ENCODE data around the gene SPI1.

The SPI1 gene

DNA sequence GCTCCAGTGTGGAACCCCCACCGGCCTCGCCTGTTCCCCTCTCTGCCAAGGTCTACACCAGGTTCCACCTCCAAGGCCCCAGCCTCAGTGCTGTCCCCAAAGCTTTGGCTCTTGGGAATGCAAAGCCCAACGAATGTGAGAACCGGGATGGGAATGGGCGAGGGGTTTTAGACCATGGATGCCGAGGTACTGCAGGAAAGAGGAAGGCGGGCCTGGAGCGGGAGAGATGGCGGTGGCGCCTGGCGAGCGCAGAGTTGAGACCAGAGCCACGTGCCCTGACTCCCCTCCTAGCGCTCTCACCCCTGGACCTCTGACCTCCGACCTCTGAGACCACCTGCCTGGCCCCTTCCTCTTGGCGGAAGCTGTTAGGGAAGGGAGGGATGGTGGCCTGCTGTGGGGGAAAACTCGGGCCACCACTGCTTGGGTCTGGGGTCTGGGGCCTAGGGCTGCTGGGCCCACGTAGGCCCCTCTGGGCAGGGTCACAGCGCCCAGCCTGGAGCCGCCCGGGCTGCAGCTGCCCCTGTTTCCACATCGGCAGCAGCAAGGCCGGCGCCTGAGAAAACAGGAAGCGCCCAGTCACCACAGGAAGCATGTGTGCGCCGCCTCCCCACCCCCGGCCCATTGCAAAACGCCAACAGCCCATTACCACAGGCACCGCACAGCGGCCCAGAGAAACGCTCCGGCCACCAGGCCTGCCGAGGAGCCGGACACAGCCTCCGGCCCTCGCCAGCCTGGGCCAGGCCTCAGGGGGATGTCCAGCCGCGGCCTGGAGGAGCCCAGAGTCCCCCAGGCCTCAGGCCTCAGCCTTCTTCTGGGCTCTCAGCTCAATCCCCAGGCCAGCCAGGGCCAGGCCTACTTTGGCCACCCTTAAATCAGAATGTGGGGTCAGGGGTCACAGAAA is 16.2 kb upstream of the SPI1 start:
- H3K27ac ChIP-seq = no peak overlapping the region
- TF ChIP-seq, protein P1, sequence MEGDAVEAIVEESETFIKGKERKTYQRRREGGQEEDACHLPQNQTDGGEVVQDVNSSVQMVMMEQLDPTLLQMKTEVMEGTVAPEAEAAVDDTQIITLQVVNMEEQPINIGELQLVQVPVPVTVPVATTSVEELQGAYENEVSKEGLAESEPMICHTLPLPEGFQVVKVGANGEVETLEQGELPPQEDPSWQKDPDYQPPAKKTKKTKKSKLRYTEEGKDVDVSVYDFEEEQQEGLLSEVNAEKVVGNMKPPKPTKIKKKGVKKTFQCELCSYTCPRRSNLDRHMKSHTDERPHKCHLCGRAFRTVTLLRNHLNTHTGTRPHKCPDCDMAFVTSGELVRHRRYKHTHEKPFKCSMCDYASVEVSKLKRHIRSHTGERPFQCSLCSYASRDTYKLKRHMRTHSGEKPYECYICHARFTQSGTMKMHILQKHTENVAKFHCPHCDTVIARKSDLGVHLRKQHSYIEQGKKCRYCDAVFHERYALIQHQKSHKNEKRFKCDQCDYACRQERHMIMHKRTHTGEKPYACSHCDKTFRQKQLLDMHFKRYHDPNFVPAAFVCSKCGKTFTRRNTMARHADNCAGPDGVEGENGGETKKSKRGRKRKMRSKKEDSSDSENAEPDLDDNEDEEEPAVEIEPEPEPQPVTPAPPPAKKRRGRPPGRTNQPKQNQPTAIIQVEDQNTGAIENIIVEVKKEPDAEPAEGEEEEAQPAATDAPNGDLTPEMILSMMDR (conservative IDR thresholded peaks at IDR 0.05) = no peak
- no peak for TF ChIP-seq ZFX (IDR thresholded peaks at IDR 0.05)

DNA sequence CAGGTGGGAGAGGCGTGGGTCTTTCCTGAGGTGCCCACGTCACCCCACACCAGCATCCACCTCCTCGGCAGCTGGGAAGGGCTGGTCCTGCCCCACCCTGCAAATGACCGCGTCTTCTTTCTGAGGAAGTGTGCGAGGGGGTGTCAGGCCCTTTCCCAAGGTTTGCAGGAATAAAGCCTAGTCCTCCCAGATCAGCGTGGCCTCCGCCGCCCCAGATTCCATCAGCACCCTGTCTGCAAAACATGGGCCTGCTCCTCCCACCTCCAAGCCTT is 15.6 kb upstream of the SPI1 start:
- H3K27ac ChIP-seq = no peak overlapping the region
- TF ChIP-seq ZFX (IDR thresholded peaks at IDR 0.05) = no peak

DNA sequence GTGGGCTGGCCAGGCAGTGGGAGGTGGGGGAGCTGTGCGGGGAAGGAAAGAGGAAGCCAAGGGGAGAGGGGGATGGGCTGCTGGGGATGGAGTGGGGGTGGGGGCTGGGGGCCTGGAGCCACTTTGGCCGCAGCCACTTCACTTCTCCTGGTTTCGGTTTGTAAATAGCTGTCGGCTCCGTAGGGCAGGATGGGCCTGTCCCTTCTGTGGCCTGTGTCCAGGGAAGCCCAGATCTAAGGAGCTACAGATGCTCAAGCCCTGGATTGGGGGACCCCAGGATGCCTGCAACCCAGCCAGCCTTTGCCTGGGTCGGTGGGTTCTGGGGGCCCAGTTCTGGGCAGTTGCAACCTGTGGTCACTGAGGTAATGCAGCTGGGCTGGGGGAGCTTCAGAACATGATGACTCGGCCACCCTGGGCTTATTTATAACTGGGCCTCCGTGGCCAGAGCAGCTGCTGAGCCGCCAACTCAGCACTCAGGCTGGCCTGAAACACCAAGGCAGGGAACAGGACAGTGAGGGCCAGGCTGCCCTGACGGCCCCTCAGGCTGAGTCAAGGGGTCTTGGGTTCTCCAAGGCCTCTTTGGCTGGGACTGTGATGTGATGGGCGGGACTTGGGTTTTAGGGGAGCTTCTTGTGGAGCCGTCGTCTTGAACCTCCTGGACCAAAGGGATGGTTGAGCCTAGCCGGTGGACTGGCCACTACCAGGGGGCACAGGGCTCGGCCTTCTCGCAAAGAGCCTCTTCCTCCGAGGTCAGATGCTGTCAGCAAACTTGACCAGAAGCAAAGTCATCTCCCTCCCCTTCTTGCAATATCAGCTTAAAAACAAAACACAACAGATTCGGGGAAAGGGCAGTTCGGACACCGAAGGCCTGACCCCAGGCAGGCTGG is 15.1 kb upstream of the SPI1 start:
- H3K27ac ChIP-seq = no peak overlapping the region
- TF ChIP-seq ZFX (IDR thresholded peaks at IDR 0.05) = no peak
- TF ChIP-seq, protein P1 (conservative IDR thresholded peaks at IDR 0.05) = no peak

DNA sequence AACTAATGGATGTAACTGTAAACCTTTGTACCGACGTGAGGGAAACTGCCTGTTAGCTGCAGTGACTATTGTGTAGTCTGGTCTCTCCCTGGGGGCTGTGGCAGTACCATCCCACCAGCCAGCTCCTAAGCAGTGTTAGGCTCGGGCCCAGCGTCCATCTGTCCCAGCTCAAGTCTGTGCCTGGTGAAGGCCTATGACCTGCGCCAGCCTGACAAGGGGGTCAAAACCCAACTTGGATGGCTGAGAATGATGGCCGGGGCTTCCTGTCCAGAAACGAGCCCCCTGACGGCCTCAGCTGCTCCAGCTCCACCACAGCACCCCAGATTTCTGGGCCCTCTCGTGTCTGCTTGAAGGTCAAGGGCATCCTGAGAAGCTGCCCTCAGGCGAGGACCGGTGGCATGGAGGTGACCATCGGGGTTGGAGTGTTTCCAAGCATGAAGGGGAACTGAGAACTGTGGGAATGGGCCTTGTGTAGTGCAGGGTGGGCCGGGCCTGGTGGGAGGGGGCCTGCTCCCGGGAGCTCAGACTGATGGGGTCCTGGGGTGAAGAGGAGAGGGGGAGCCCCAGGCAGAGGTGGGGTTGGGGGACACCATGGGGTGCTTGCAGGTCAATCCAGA is 14.3 kb upstream of the SPI1 start:
- no peak for TF ChIP-seq ZFX (IDR thresholded peaks at IDR 0.05)
- TF ChIP-seq, protein P1 (conservative IDR thresholded peaks at IDR 0.05) = no peak
- H3K27ac ChIP-seq = no peak overlapping the region

DNA sequence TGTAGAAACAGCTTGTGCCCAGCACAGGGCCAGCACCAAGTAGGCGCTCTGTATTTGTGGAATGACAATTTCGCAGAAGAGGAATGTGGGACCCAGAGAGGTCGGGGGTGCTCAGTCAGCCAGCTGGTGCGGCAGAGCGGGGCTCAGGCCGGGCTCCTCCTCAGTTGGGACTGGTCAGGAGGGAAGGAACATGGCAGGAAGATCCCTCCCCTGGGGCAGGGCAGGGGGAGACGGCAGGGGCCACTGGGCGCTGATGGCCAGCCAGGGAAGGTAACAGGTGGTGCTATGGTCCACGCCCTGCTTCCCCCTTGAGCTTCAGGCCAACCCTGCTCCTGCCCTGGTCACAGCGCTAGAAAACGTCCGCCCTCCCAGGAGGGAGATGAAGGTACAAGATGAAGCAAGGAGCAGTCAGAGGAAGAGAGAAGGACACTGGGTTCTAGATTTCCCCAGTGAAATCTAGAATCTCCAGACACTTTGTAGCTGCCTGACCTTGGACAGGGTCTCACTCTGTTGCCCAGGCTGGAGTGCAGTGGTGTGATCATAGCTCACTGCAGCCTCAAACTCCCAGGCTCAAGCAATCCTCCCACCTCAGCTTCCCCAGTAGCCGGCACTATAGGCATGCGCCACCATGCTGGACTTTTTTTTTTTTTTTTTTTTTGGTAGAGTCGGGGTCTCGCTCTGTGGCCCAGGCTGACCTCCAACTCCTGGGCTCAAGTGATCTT is 13.5 kb upstream of the SPI1 start:
- no peak overlapping the region for H3K27ac ChIP-seq

DNA sequence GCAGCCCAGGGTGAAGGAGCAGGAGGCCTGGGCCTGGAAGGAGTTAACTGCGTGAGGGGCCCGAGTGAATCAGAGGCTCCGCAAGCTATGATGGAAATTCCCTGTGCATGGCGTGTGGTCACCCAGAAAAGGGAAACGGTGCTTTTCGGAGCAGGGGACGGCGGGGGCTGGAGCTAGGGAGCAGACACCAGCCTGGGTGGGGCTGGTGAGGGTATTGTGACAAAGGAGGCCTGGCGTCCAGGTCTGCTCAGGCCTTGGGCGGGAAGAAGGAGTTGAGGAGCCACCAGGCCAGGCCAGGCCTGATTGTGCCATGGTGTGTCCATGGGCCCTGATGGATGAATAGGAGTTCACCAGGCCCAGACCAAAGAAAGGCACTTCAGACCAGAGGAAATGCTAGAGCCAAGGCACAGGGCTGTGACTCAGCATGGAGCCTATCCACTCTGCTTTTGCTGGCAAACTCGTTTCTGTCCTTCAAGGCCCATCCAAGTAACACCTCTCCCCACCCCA is 12.8 kb upstream of the SPI1 start:
- no peak overlapping the region for H3K27ac ChIP-seq
- TF ChIP-seq ZFX (IDR thresholded peaks at IDR 0.05) = no peak
- TF ChIP-seq, protein P1 (conservative IDR thresholded peaks at IDR 0.05) = no peak

More for the DNA sequence above, 13.5 kb upstream of the SPI1 start:
- TF ChIP-seq ZFX (IDR thresholded peaks at IDR 0.05) = no peak
- TF ChIP-seq, protein P1 (conservative IDR thresholded peaks at IDR 0.05) = no peak

DNA sequence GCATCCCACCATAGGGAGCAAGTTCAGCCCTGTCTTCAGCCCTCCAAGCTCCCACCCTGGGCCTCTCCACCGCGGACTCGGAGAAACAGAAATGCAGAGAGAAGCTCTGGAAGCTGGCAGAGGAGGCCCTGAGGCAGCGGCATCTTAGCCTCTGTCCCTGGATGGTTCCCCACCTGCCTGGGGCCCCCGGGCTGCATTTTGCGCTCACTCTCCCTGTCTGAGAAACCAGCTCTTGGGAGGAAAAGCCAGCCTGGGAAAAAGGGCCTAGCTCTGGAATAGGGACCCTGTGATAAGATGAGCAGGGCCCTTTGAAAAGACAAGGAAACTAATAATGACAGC is 12.0 kb upstream of the SPI1 start:
- H3K27ac ChIP-seq = no peak overlapping the region
- no peak for TF ChIP-seq ZFX (IDR thresholded peaks at IDR 0.05)
- TF ChIP-seq, protein P1 (conservative IDR thresholded peaks at IDR 0.05) = no peak

Data from C4-2B (cell line).